Gastroesophageal sphincter (tissue), 4 donors: ENCODE results near the gene OVAAL. TPM values are rescaled to one million over a fixed set of nuclear protein-coding genes. Genes with fewer than 3 reads are reported as not detected.

Experiments used
- ATAC-seq: fragments of 150-250 bp; one replicate; pipeline ENCODE4 v1.9.1; 2016; ENCODE audit warnings: mild to moderate bottlenecking, moderate library complexity
- H3K27ac ChIP-seq, 4 donors: fragments of 200-600 bp; sonication (generic) in 3 of 4; 1 replicate in 3 of 4; 2 replicates in 1 of 4; pipeline ENCODE4 v1.5.1; 2016 to 2019
- H3K27me3 ChIP-seq: fragments of 200-600 bp; sonication (generic); one replicate; pipeline ENCODE4 v1.5.1; 2019
- H3K36me3 ChIP-seq, 2 donors: fragments of 200-600 bp; sonication (generic); one replicate each; pipeline ENCODE4 v1.5.1; 2019; ENCODE audit warnings: control low read depth in 1 of 2
- H3K4me1 ChIP-seq, 3 donors: fragments of 200-600 bp; sonication (generic); 1 replicate in 2 of 3; 2 replicates in 1 of 3; pipeline ENCODE4 v1.5.1; 2016 to 2019; ENCODE audit warnings: control low read depth in 2 of 3
- H3K4me3 ChIP-seq, 2 donors: fragments of 200-600 bp; sonication (generic); one replicate each; pipeline ENCODE4 v1.5.1; 2019; ENCODE audit warnings: mild to moderate bottlenecking in 1 of 2, moderate library complexity in 1 of 2
- H3K9me3 ChIP-seq, 3 donors: fragments of 200-600 bp; sonication (generic); one replicate each; pipeline ENCODE4 v1.5.1; 2017 to 2019; ENCODE audit warnings: control low read depth in 2 of 3
- EP300 ChIP-seq: sonication (generic); formaldehyde crosslinking; IDR thresholded peaks from one replicate; pipeline ENCODE4 v1.6.1; 2017; ENCODE audit warnings: antibody characterized with exemption, mild to moderate bottlenecking
- POLR2A ChIP-seq, 2 donors: fragments of 450-650 bp; IDR thresholded peaks; one replicate each; pipeline ENCODE4 v1.6.1; 2017; ENCODE audit warnings: antibody characterized with exemption in 2 of 2, mild to moderate bottlenecking in 2 of 2, moderate library complexity in 1 of 2
- POLR2AphosphoS5 ChIP-seq: sonication (generic); formaldehyde crosslinking; IDR thresholded peaks from one replicate; pipeline ENCODE4 v1.6.1; 2017; ENCODE audit warnings: antibody characterized with exemption
- whole genome bisulfite sequencing, 2 donors: methylation state at CpG; one replicate each; pipeline ENCODE4 v1.1.5; 2018; ENCODE audit warnings: low coverage in 1 of 2; 5-methylcytosine and 5-hydroxymethylcytosine counted together
- total RNA-seq, 4 donors: library from RNA; depleted of rRNA; stranded (reverse); fragments of >200 nt; gene quantifications; one replicate each; pipeline ENCODE4 v1.1.0, GENCODE V29; 2016
- TF ChIP-seq, protein P1 (sequence below), 4 experiments: fragments of 200-600 bp in 2 of 4; fragments of 450-650 bp in 2 of 4; sonication (generic) in 1 of 4; IDR thresholded peaks; one replicate each; pipeline ENCODE4 v1.5.1; 2017 to 2019; ENCODE audit warnings: antibody characterized with exemption in 4 of 4, mild to moderate bottlenecking in 2 of 4, moderate library complexity in 2 of 4

OVAAL gene
- total RNA-seq, 4 donors from 2014 or later = not detected

DNA sequence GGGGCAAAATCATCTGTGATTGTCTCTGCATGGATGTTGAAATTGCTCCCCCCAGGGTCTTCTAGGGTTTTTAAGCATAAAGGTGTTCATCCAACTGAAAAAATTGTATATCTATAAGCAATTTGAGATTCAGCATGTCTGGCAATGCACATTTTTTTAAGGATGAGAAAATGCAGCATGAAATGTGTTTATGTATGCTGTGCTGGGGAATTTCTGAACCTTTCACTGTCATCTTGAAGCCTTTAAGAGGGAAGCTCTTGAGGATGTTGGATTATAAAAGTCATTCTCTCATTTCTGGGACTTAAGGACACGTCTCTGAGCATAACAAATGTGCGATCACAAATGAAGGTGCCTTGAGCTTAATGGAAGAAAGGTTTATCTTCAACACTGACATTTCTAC, 9.4 kb downstream of the OVAAL start:
- no peak for ATAC-seq
- no peaks in the 10 kb centered on the region for H3K27me3 ChIP-seq
- WGBS, 2 donors = 86 to 92% methylated on average over 2 of the region's 2 CpGs
- no peak overlapping the region for H3K4me3 ChIP-seq
- no peak overlapping the region for H3K27ac ChIP-seq
- TF ChIP-seq, protein P1, sequence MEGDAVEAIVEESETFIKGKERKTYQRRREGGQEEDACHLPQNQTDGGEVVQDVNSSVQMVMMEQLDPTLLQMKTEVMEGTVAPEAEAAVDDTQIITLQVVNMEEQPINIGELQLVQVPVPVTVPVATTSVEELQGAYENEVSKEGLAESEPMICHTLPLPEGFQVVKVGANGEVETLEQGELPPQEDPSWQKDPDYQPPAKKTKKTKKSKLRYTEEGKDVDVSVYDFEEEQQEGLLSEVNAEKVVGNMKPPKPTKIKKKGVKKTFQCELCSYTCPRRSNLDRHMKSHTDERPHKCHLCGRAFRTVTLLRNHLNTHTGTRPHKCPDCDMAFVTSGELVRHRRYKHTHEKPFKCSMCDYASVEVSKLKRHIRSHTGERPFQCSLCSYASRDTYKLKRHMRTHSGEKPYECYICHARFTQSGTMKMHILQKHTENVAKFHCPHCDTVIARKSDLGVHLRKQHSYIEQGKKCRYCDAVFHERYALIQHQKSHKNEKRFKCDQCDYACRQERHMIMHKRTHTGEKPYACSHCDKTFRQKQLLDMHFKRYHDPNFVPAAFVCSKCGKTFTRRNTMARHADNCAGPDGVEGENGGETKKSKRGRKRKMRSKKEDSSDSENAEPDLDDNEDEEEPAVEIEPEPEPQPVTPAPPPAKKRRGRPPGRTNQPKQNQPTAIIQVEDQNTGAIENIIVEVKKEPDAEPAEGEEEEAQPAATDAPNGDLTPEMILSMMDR (IDR thresholded peaks at IDR 0.05) = no peak
- no peak for TF ChIP-seq POLR2AphosphoS5
- TF ChIP-seq POLR2A (IDR thresholded peaks at IDR 0.05) = no peak
- no peak for TF ChIP-seq EP300
- no peaks in the 10 kb centered on the region for H3K36me3 ChIP-seq
- H3K4me1 ChIP-seq = no peaks in the 10 kb centered on the region
- H3K9me3 ChIP-seq = no peaks in the 10 kb centered on the region

DNA sequence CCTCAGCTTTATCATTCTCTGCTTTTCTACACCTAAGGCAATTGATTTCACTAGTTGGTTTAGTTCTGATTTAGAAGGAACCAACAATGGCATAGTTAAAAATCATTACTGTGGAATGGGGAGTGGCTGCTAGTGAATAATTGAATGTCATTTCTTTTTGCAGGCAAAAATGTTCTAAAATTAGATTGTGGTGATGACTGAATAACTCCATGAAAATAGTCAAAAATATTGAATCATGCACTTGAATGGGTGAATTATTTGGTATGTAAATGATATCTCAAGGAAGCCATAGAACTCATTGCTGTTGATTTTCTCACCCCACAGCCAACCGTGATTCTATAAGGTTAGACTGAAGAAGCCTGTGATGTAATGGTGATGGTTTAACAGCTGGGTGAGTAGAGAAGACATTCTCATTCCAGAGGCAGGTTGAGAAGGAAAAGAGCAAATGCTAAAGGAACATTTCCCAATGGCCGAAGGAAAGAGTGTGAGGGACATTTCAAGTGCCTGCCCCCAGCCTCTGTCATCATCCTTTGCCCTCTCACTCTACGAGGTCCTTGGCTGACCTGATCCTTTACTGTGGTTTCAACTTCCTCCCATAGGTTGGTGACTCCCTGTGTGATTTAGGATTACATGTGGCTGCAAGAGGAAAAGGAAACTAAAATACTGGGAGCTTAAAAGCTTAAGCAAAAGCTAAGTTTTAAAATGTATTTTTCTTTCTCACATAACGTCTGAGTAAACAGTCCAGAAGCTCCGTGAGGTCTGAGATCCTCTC, 12.5 kb downstream of the OVAAL start:
- H3K9me3 ChIP-seq = no peaks in the 10 kb centered on the region
- H3K27ac ChIP-seq = no peak overlapping the region
- TF ChIP-seq POLR2AphosphoS5 (no peak), EP300 (no peak)
- TF ChIP-seq, protein P1 (IDR thresholded peaks at IDR 0.05) = no peak
- peaks cover 0 to 5% (median 0%) of the 10 kb centered on the region in 3 donors for H3K4me1 ChIP-seq
- ATAC-seq = no peak
- 61 to 69% methylated on average over 3 to 5 of the region's 5 CpGs for WGBS, 2 donors
- H3K36me3 ChIP-seq = no peaks in the 10 kb centered on the region
- no peak overlapping the region for H3K4me3 ChIP-seq
- no peaks in the 10 kb centered on the region for H3K27me3 ChIP-seq

DNA sequence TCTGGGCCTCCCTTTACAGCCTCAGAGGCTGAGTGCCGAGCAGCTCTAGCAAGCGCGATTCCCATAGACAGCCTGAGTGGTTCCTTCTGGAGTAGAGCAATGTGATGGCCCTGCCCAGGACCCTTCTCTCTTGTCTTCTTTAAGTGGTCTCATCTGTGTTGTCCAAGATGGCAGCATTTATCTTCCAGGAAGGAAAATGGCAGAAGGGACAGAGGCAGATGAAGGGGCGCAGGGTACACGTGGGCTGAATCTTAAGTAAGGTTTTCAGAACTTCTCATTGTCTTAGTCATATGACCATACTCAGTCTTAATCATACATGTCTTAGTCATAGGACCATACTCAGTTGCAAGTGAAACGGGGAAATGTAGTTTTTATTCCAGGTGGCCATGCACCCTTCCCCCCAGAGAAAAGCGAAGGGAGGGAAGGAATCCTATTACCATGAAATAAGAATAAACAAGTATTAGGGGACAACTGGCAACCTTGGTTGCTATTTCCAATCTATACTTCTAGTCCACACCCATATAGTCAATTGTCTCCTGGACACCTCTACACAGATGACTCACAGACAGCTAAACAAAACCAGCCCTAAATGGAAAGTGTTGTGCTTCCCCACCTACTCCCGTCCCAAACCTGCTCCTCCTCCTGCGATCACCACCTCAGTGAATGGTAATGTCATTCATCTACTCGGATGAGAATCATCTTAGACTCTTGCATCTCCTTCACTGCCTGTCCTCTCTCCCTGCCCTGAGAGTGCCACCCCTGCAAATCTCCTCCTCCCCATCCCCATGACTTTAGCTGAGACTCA, 13.3 kb downstream of the OVAAL start:
- no peak overlapping the region for H3K27ac ChIP-seq

DNA sequence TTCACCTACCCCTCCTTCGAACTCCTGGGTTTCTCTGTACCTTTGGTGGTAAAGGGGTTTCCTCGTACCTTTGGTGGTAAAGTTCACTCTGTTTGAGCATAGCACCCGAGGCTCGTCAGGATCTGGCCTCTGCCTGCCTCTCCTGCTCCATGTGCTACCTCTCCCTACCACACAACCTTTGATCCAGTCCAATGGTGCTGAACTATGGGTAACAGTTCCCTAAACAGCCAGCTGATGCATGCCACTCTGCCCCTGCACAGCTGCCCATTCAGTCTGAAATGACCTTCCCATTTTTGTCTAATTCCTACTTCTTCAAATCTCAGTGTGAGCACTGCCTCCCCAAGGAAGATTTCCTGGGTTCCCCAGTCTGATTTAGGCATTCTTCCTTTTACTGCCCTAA, 14.0 kb downstream of the OVAAL start:
- Histone ChIP-seq H3K27ac (no peak overlapping the region), H3K9me3 (no peaks in the 10 kb centered on the region), H3K4me3 (no peak overlapping the region), H3K4me1 (peaks cover 0 to 5% (median 0%) of the 10 kb centered on the region in 3 donors), H3K27me3 (no peaks in the 10 kb centered on the region), H3K36me3 (no peaks in the 10 kb centered on the region)
- TF ChIP-seq POLR2AphosphoS5 = no peak
- TF ChIP-seq, protein P1 (IDR thresholded peaks at IDR 0.05) = no peak
- no peak for TF ChIP-seq EP300
- TF ChIP-seq POLR2A (IDR thresholded peaks at IDR 0.05) = no peak
- no peak for ATAC-seq
- 80 to 95% methylated on average over 1 to 4 of the region's 4 CpGs for WGBS, 2 donors

More for the DNA sequence above, 13.3 kb downstream of the OVAAL start:
- no peak for ATAC-seq
- Histone ChIP-seq H3K27me3 (no peaks in the 10 kb centered on the region), H3K4me1 (peaks cover 0 to 5% (median 0%) of the 10 kb centered on the region in 3 donors), H3K9me3 (no peaks in the 10 kb centered on the region), H3K36me3 (no peaks in the 10 kb centered on the region), H3K4me3 (no peak overlapping the region)
- TF ChIP-seq POLR2AphosphoS5 = no peak
- no peak for TF ChIP-seq EP300
- TF ChIP-seq POLR2A (IDR thresholded peaks at IDR 0.05) = no peak
- TF ChIP-seq, protein P1 (IDR thresholded peaks at IDR 0.05) = no peak
- 86 to 93% methylated on average over 6 to 8 of the region's 10 CpGs for WGBS, 2 donors
